HEK293T (cell line): Measurements from ENCODE around the gene TMEM119.

Source experiments
- ARNT ChIP-seq: fragments of 450-650 bp; IDR thresholded peaks from 2 replicates; pipeline ENCODE4 v1.6.1; 2017; ENCODE audit warnings: mild to moderate bottlenecking
- BHLHE40 ChIP-seq: fragments of 450-650 bp; IDR thresholded peaks from 2 replicates; pipeline ENCODE4 v1.6.1; 2016; ENCODE audit warnings: mild to moderate bottlenecking, moderate library complexity, borderline replicate concordance
- CTBP1 ChIP-seq: fragments of 450-650 bp; IDR thresholded peaks from 2 replicates; pipeline ENCODE4 v1.6.1; 2016; ENCODE audit warnings: borderline replicate concordance
- ELF4 ChIP-seq: fragments of 450-650 bp; IDR thresholded peaks from 2 replicates; pipeline ENCODE4 v1.6.1; 2017; ENCODE audit warnings: antibody characterized with exemption
- FOXA1 ChIP-seq: fragments of 450-650 bp; IDR thresholded peaks from 2 replicates; pipeline ENCODE4 v1.6.1; 2016; ENCODE audit warnings: mild to moderate bottlenecking
- FOXK2 ChIP-seq: fragments of 450-650 bp; IDR thresholded peaks from 2 replicates; pipeline ENCODE4 v1.6.1; 2016; ENCODE audit warnings: mild to moderate bottlenecking
- FOXM1 ChIP-seq: fragments of 450-650 bp; IDR thresholded peaks from 2 replicates; pipeline ENCODE4 v1.6.1; 2017; ENCODE audit warnings: mild to moderate bottlenecking, borderline replicate concordance
- NFRKB ChIP-seq: fragments of 450-650 bp; IDR thresholded peaks from 2 replicates; pipeline ENCODE4 v1.6.1; 2016; ENCODE audit warnings: mild to moderate bottlenecking, moderate library complexity
- SP1 ChIP-seq: fragments of 450-650 bp; IDR thresholded peaks from 2 replicates; pipeline ENCODE4 v1.6.1; 2017
- SUZ12 ChIP-seq: fragments of 450-650 bp; IDR thresholded peaks from 2 replicates; pipeline ENCODE4 v1.6.1; 2016; ENCODE audit warnings: mild to moderate bottlenecking
- TARDBP ChIP-seq: fragments of 450-650 bp; IDR thresholded peaks from 2 replicates; pipeline ENCODE4 v1.6.1; 2016
- ZNF384 ChIP-seq: fragments of 450-650 bp; IDR thresholded peaks from 2 replicates; pipeline ENCODE4 v1.6.1; 2016

- TF ChIP-seq FOXM1 (no peak), NFRKB (no peak), CTBP1 (no peak), TARDBP (no peak), SUZ12 (no peak), ZNF384 (no peak), SP1 (no peak), ARNT (no peak), FOXK2 (no peak), FOXA1 (no peak), BHLHE40 (no peak), ELF4 (no peak)
Observed at GRCh38 chr12:108609537-108610335, 11.9 kb upstream of the TMEM119 start.
